Stimulated activated naive CD4-positive, alpha-beta T cell (primary cell): ENCODE data around the gene DNM3.
"Not testable (repeated sequence)": the region's sequence is repeated elsewhere in the genome, so short reads cannot be mapped to it uniquely, and the experiment has no call there.

Source experiments
- DNase-seq, 6 experiments: peaks; one replicate each; lab custom pipeline; 2025; lab: John Stamatoyannopoulos, UW

The DNM3 gene

DNA sequence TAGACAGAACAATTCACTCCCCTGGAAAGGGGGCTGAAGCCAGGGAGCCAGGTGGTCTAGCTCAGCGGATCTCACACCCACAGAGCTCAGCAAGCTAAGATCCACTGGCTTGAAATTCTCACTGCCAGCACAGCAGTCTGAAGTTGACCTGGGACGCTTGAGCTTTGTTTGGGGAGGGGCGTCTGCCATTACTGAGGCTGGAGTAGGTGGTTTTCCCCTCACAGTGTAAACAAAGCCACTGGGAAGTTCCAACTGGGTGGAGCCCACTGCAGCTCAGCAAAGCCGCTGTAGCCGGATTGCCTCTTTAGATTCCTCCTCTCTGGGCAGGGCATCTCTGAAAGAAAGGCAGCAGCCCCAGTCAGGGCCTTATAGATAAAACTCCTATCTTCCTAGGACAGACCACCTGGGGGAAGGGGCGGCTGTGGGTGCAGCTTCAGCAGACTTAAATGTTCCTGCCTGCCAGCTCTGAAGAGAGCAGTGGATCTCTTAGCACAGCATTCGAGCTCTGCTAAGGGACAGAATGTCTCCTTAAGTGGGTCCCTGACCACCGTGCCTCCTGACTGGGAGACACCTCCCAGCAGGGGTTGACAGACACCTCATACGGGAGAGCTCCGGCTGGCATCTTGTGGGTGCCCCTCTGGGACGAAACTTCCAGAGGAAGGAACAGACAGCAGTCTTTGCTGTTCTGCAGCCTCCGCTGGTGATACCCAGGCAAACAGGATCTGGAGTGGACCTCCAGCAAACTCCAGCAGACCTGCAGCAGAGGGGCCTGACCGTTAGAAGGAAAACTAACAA, 183.8 kb downstream of the DNM3 start:
- DNase-seq, result not testable (repeated sequence)

GRCh38 chr1:172040466-172040865, 199.2 kb downstream of the DNM3 start:
- DNase-seq, result no peak

DNA sequence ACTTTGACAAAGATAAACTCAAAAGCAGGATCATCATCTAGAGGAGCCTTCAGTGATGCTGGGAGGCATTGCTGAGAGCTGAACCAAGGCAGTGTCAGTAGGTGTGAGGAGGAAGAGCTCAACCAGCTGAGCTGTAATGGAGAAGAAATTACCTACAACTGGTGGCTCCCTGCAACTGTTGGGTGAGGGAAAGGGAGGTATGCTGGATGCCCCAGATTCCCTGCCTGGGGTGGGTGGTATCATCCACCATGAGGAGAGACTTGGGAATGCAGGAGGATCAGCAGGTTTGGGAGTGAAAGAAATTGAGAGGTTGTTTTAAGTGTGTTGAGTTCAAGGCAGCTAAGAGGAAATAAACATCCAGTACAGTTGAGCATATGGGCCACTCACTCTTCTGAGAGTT, 199.8 kb downstream of the DNM3 start:
- no peak for DNase-seq

DNA sequence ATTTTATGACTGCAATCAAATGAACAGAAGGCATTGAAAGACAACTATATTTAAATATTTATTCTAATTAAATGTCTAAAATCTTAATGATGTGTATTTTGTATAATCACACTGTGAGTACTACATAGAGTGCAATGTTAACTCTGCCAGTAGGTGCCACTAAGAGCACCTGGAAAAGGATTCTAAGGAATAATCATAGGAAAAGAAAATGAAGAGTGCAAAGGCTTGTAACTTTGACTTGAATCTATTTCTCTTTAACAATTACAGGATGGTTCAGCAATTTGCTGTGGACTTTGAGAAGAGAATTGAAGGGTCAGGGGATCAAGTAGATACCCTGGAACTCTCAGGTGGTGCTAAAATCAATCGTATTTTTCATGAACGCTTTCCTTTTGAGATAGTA, 200.4 kb downstream of the DNM3 start:
- DNase-seq, result no peak

DNA sequence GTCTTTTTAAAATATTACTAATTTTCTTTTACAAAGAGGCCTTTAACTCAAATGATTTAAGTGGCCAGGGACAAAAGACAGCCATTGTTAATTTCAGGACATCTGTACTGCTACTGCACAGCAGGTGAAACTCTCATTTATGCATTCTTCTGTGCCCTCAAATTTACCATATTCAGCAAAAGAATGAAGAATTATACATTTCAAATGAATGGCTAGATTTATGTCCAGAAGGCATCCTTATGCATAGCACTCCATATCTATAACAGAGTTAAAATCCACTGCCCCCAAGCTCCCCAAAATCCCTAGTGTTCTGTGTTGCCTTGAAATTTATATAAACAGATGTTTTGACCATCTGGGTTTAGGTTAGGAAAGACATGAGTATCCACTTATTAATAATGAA, 202.6 kb downstream of the DNM3 start:
- no peak for DNase-seq

DNA sequence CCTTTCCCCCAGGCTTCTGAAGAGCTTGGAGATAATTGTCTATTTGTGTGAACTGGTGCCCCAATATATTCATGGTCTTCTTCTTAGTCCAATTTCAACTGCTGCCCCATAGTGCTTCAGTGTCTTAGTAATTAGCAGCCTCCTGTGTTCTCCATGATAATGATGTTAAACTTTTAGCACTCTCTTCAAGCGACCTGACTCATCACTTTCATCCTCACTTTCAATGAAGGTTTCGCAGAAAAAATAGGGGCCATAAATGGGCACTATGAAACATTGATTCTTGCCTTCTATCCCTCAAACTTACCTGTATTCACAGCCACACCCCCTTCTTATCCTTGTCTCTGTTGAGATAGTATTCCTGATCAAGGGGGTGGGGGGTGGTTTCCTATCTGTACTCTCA, 210.6 kb downstream of the DNM3 start:
- DNase-seq, result no peak

- DNase-seq, result no peak
These were observed 212.9 kb downstream of the DNM3 start for GRCh38 chr1:172054172-172054571.

DNA sequence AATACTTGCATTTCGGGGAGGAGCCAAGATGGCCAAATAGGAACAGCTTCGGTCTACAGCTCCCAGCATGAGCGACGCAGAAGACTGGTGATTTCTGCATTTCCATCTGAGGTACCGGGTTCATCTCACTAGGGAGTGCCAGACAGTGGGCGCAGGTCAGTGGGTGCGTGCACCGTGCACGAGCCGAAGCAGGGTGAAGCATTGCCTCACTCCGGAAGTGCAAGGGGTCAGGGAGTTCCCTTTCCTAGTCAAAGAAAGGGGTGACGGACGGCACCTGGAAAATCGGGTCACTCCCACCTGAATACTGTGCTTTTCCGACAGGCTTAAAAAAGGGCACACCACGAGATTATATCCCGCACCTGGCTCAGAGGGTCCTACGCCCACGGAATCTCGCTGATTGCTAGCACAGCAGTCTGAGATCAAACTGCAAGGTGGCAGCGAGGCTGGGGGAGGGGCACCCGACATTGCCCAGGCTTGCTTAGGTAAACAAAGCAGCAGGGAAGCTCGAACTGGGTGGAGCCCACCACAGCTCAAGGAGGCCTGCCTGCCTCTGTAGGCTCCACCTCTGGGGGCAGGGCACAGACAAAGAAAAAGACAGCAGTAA, 214.6 kb downstream of the DNM3 start:
- DNase-seq, result not testable (repeated sequence)

- no peak for DNase-seq
These were observed 227.0 kb downstream of the DNM3 start for GRCh38 chr1:172068334-172068733.

GRCh38 chr1:172069051-172069450, 227.8 kb downstream of the DNM3 start:
- DNase-seq, result no peak

- DNase-seq, result no peak
These were observed 228.2 kb downstream of the DNM3 start for GRCh38 chr1:172069534-172069933.

DNA sequence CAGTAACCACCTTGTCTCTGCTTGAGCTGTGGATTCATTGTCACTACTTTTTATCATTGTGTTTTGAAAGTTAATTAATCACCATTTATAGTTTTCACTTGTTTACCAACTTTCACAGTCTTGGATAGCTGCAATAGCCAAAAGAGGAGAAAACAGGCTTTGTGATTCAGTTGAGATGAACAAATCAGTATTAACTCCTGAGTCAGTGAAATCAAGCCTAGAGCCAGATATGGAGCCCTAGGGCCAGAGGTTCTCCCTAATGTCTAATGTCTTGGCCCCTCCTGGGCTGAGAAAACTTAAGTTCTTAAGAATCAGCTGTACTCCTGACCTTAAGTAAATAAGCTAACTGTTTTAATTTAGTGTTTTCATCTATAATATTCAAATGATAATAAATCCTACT, 228.8 kb downstream of the DNM3 start:
- DNase-seq, result no peak

DNA sequence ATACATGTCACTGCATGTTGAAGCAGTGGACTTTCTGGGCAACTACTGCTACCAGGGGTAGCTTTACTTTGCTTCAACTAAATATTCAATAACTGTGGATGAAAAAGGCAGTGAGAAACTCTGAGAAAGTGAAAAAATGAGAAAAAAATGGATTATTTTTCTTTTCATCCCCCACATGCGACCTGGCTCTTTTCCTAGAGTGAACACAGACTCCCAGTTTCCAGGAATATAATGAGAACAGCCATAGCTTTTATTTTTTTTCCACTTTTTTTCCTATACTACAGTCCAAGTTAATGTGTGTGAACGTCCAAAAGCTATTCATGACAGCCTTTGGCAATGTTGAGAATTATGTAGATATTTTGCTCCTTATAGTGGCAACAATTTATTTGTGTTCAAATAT, 230.4 kb downstream of the DNM3 start:
- no peak for DNase-seq

- not testable (repeated sequence) for DNase-seq
These were observed 238.6 kb downstream of the DNM3 start for GRCh38 chr1:172079859-172080258.

DNA sequence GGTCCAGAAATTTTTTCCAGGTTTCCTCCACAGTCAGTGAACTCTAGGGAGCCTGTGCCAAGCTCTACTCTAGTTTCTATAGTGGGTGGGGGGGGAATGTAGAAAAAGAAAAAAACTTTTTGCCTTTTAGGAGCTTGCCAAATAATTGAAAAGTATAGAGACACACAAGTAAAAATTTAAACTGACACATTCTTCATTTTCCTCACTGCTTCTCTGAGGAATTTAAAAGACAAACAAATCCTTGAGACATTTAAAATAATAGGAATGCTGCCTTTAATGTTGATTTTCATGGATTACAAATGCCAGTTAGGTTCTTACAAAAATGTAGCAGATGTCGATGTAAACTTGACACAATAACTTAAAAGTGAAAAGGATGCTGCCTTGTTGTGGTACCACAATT, 241.9 kb downstream of the DNM3 start:
- DNase-seq, result no peak

- DNase-seq, result no peak
These were observed 243.6 kb downstream of the DNM3 start for GRCh38 chr1:172084876-172085275.

DNA sequence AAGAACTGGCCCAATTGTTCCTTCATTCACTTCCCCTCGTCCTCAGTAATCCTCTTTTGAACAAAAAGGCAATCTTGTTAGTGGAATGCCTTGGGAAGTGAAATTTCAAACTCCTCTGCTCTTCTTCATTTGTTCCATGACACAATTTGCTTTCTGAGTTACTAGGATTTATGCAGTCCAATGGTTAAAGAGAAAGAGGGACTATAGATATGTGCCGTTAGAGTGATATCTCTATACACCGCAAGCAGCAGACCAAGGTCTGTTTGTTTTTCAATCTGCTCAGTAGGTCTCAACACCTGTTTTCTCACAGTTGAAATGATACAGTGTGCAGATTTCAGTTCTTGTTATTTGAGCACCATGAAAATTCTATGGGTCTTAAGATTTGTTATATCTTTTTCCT, 244.0 kb downstream of the DNM3 start:
- DNase-seq, result no peak

DNA sequence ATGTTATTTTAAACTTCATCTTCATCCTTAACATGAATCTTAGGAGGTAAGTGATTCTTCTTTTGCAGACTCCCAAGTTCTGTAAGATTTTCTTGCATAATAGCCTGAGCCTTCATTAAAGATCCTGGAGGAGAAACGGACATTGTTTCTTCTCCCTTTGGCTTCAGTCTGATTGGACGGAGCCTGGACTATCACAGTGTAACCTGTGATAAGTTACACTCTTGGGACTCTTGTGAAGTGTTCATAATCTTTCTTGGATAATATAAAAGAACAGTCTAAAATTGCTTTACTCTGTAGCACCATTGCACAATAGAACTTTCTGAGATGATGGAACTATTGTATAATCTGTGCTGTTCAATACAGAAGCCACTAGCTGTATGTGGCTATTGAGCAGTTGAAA, 244.8 kb downstream of the DNM3 start:
- no peak for DNase-seq

DNA sequence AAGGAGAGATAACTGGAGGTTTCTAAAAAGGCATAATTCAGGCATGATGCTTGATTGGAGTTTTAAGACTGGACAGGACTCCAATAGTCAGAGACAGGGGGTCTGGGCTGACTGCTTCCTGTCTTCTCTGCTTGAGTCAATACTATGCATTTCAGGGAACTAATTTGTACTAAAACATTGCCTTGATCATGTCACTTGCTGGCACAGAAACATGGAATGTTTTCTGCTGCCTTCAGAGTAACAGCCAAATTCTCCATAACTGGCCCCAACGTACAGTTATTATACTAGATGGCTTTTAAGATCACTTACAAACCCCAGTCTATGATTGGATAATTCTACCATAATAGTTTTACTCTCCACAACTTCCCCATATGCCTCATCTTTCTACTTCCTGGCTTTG, 247.0 kb downstream of the DNM3 start:
- DNase-seq, result no peak

GRCh38 chr1:172089768-172090510, 248.6 kb downstream of the DNM3 start:
- DNase-seq, result peak in 5 of 6 experiments; percentile 16 to 58 (median 40)

- no peak for DNase-seq
These were observed 249.2 kb downstream of the DNM3 start for GRCh38 chr1:172090511-172090817.

GRCh38 chr1:172095846-172096245, 254.5 kb downstream of the DNM3 start:
- DNase-seq, result no peak

DNA sequence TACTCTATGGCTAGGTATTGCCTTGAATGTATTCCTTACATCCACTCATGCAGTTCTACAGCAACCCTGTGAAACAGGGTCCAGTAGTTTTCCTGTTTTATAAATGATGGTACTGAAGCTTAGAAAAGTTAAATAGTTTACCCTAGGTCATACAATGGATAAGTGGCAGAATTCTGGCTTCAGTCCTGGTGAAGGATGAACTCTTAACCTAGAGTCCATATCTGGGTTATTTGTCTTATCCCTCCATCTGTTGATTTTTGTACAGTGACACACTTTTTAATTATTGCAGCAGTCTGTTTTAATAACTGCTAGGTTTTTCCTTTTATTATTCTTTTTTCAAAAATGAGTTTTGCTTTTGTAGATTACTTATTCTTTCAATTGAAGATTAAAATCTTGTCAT, 263.9 kb downstream of the DNM3 start:
- DNase-seq, result no peak
